SU-DHL-6 (cell line): ENCODE results near the gene GUK1.

Source experiments
- H2AFZ ChIP-seq: fragments of 200-600 bp; sonication (generic); 2 replicates; pipeline ENCODE4 v1.6.1; 2014; ENCODE audit warnings: low read depth, mild to moderate bottlenecking, moderate library complexity, mixed read lengths, antibody characterized with exemption, low read length; ENCODE audit not compliant: severe bottlenecking
- H3F3A ChIP-seq: fragments of 200-600 bp; shearing (Covaris generic); 2 replicates; pipeline ENCODE4 v1.6.0; 2016; ENCODE audit warnings: antibody characterized with exemption, mild to moderate bottlenecking; ENCODE audit not compliant: insufficient read depth
- H3K27ac ChIP-seq: fragments of 200-600 bp; sonication (generic); 2 replicates; pipeline ENCODE4 v1.5.1; 2016; ENCODE audit warnings: low read depth, mild to moderate bottlenecking, low read length, moderate library complexity, mixed read lengths
- H3K27me3 ChIP-seq: fragments of 200-600 bp; sonication (generic), shearing (Covaris generic); 2 replicates; pipeline ENCODE4 v1.6.0; 2014; ENCODE audit warnings: mild to moderate bottlenecking, low read length
- H3K36me3 ChIP-seq: fragments of 200-600 bp; sonication (generic); 2 replicates; pipeline ENCODE4 v1.6.1; 2014; ENCODE audit warnings: mild to moderate bottlenecking, low read length, mixed read lengths
- H3K4me2 ChIP-seq: fragments of 300-600, 200-600 bp; shearing (Covaris generic), sonication (generic); 2 replicates; pipeline ENCODE4 v1.6.0; 2014; ENCODE audit warnings: low read length, low read depth, mild to moderate bottlenecking; ENCODE audit not compliant: poor library complexity, severe bottlenecking
- H3K4me3 ChIP-seq: fragments of 200-600 bp; sonication (generic); 2 replicates; pipeline ENCODE4 v1.5.1; 2014; ENCODE audit warnings: antibody characterized with exemption, low read length, mild to moderate bottlenecking, mixed read lengths; ENCODE audit not compliant: insufficient read depth, poor library complexity, severe bottlenecking
- H3K79me2 ChIP-seq: fragments of 200-600 bp; sonication (generic); 2 replicates; pipeline ENCODE4 v1.6.1; 2014; ENCODE audit warnings: mild to moderate bottlenecking, low read length, moderate library complexity; ENCODE audit not compliant: insufficient read depth
- H3K9ac ChIP-seq: fragments of 200-600 bp; sonication (generic); 2 replicates; pipeline ENCODE4 v1.7.0; 2014; ENCODE audit warnings: mild to moderate bottlenecking, low read length
- H3K9me2 ChIP-seq: fragments of 200-600 bp; sonication (generic); replicated peaks from 2 replicates; pipeline ENCODE4 v1.6.1; 2014; ENCODE audit warnings: low read length; ENCODE audit not compliant: insufficient read depth
- H3K9me3 ChIP-seq: fragments of 200-600 bp; sonication (generic); 2 replicates; pipeline ENCODE4 v1.6.1; 2014; ENCODE audit warnings: low read length, mixed read lengths; ENCODE audit not compliant: insufficient read depth
- H4K20me1 ChIP-seq: fragments of 200-600 bp; sonication (generic); 2 replicates; pipeline ENCODE4 v1.6.1; 2014; ENCODE audit warnings: low read depth, mild to moderate bottlenecking, antibody characterized with exemption, low read length, moderate library complexity, mixed read lengths
- CTCF ChIP-seq: fragments of 200-600 bp; sonication (generic); IDR thresholded peaks from one replicate; pipeline ENCODE4 v1.5.1; 2017; ENCODE audit warnings: antibody characterized with exemption, mild to moderate bottlenecking, low read length, moderate library complexity; ENCODE audit not compliant: insufficient read depth, poor library complexity, severe bottlenecking
- EZH2phosphoT487 ChIP-seq: fragments of 200-600 bp; sonication (generic), shearing (Covaris generic); conservative IDR thresholded peaks from 2 replicates; pipeline ENCODE4 v1.6.1; 2018; ENCODE audit warnings: mild to moderate bottlenecking, antibody characterized with exemption, low read length, moderate library complexity, mixed read lengths

Gene GUK1

GRCh38 chr1:228151180-228151925, 11.3 kb downstream of the GUK1 start:
- Histone ChIP-seq H3K9me2 (no peaks in the 10 kb centered on the region), H4K20me1 (no peaks in the 10 kb centered on the region; the same call in 1 of the 2 replicates), H3K27me3 (no peaks in the 10 kb centered on the region), H2AFZ (no peak overlapping the region), H3K9me3 (no peaks in the 10 kb centered on the region), H3K27ac (no peak overlapping the region), H3F3A (no peaks in the 10 kb centered on the region), H3K79me2 (no peaks in the 10 kb centered on the region), H3K4me3 (no peak overlapping the region), H3K36me3 (no peaks in the 10 kb centered on the region), H3K4me2 (no peak overlapping the region), H3K9ac (no peak overlapping the region)
- no peak for TF ChIP-seq CTCF
- no peak for TF ChIP-seq EZH2phosphoT487

- Histone ChIP-seq H4K20me1 (no peaks in the 10 kb centered on the region; the same call in 1 of the 2 replicates), H3K27me3 (no peaks in the 10 kb centered on the region), H3K9ac (no peak overlapping the region), H3K36me3 (no peaks in the 10 kb centered on the region), H3K27ac (no peak overlapping the region), H3K79me2 (no peaks in the 10 kb centered on the region), H3K9me2 (no peaks in the 10 kb centered on the region), H2AFZ (no peak overlapping the region), H3F3A (no peaks in the 10 kb centered on the region), H3K4me3 (no peak overlapping the region), H3K4me2 (no peak overlapping the region), H3K9me3 (no peaks in the 10 kb centered on the region)
- TF ChIP-seq EZH2phosphoT487 (no peak), CTCF (no peak)
Observed at GRCh38 chr1:228152097-228152917, 12.2 kb downstream of the GUK1 start.

GRCh38 chr1:228152918-228153258, 12.8 kb downstream of the GUK1 start:
- Histone ChIP-seq H3F3A (no peaks in the 10 kb centered on the region), H3K4me2 (no peak overlapping the region), H3K27ac (no peak overlapping the region), H3K36me3 (no peaks in the 10 kb centered on the region), H3K9ac (no peak overlapping the region), H3K27me3 (no peaks in the 10 kb centered on the region), H3K9me3 (no peaks in the 10 kb centered on the region), H3K79me2 (no peaks in the 10 kb centered on the region), H3K9me2 (no peaks in the 10 kb centered on the region), H2AFZ (no peak overlapping the region), H4K20me1 (no peaks in the 10 kb centered on the region; the same call in 1 of the 2 replicates), H3K4me3 (no peak overlapping the region)
- no peak for TF ChIP-seq CTCF
